Peyer's patch (tissue), 4 donors: Measurements from ENCODE around the gene YOD1.

Source experiments
- POLR2A ChIP-seq, 2 donors: fragments of 450-650 bp; IDR thresholded peaks; one replicate each; pipeline ENCODE4 v1.5.1; 2017; ENCODE audit warnings: antibody characterized with exemption in 2 of 2, mild to moderate bottlenecking in 2 of 2, moderate library complexity in 2 of 2
- TF ChIP-seq, protein P1 (sequence below), 6 experiments: fragments of 450-650 bp in 4 of 6; fragments of 200-600 bp in 2 of 6; sonication (generic) in 1 of 6; IDR thresholded peaks; one replicate each; pipeline ENCODE4 v1.5.1; 2017 to 2019; ENCODE audit warnings: antibody characterized with exemption in 6 of 6, mild to moderate bottlenecking in 3 of 6, moderate library complexity in 1 of 6

DNA sequence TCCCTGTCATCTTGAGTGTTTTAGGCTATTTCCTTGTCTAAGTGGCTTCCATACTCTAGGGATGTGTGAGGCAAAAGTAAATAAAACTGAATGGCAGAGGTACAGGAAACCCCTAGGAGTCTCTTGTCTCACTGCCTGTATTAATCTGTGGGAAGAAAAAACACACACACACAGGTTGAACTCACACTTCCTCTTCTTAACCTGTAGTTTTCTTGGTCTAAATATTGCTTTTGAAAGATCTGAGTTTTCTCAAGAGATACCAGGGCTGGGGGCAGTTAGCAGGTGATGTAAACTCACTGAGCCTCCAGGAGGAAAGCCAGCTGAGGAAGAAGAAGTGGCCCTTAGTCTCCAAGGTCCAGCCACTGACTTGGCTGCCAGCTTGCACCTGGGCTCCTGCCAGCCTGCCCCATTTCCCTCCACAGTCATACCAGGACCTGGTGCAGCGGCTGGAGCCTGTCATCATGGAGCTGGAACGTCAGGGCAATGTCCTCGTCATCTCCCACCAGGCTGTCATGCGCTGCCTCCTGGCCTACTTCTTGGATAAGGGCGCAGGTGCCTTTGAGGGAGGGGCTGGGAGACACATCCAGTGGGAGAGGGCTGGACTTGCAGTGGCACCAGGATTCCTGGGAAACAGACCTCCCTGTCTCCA, 19.0 kb upstream of the YOD1 start:
- no peak for TF ChIP-seq POLR2A (IDR thresholded peaks at IDR 0.05)
- TF ChIP-seq, protein P1, sequence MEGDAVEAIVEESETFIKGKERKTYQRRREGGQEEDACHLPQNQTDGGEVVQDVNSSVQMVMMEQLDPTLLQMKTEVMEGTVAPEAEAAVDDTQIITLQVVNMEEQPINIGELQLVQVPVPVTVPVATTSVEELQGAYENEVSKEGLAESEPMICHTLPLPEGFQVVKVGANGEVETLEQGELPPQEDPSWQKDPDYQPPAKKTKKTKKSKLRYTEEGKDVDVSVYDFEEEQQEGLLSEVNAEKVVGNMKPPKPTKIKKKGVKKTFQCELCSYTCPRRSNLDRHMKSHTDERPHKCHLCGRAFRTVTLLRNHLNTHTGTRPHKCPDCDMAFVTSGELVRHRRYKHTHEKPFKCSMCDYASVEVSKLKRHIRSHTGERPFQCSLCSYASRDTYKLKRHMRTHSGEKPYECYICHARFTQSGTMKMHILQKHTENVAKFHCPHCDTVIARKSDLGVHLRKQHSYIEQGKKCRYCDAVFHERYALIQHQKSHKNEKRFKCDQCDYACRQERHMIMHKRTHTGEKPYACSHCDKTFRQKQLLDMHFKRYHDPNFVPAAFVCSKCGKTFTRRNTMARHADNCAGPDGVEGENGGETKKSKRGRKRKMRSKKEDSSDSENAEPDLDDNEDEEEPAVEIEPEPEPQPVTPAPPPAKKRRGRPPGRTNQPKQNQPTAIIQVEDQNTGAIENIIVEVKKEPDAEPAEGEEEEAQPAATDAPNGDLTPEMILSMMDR (IDR thresholded peaks at IDR 0.05), result no peak
